GM21528 (cell line): ENCODE data around the gene CELSR3.

Experiments used
- ATAC-seq: cut with Tn5 transposase; IDR thresholded peaks from one replicate; pipeline ENCODE4 v1.9.1; 2021; ENCODE audit warnings: mild to moderate bottlenecking, moderate library complexity; ENCODE audit not compliant: unreplicated experiment, low FRiP score

Gene CELSR3

GRCh38 chr3:48662753-48663488 lies at the start of gene CELSR3:
Gene CELSR3 (minus strand): TSS chr3:48662886. CDS start chr3:48662634, 252 bp downstream.
- no peak for ATAC-seq

DNA sequence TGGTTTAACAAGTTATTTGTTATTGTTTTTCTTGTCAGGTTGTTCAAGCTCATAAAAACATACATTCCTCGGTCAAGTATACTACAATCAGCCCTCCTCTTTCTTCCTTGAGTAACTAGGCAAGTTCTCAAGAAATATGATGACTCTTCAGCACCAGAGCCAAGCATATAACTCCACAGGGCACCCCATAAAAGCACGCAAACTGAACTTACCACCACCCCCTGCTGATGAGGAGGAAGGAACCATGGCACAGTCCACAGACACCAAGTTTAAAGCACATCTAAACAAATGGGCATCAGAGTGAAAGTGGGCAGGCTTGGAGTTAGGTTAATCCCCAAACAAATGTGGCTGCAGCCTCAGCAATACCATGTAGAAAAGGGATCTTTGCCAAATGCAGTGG lies 49.0 kb upstream of the CELSR3 start:
- no peak for ATAC-seq

GRCh38 chr3:48709051-48709461 lies 46.4 kb upstream of the CELSR3 start:
- no peak for ATAC-seq

GRCh38 chr3:48708481-48708889 lies 45.8 kb upstream of the CELSR3 start:
- ATAC-seq, result no peak

DNA sequence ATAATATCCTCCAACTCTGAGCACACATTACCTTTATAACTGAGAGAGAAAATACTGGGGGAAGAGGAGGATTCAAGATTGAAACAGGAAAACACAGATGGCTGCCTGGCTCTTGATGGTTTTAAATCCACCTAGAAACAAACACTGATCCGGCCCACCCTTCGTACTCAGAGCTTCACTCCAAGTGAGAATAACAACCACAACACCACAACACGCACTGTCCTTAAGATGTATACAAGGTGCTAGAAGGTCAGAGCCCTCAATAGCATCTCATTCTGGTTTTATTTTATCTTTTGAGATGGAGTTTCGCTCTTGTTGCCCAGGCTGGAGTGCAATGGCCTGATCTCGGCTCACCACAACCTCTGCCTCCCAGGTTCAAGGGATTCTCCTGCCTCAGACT lies 44.5 kb upstream of the CELSR3 start:
- ATAC-seq, result no peak

- ATAC-seq, result no peak
These were observed 39.7 kb upstream of the CELSR3 start for GRCh38 chr3:48702320-48702920.

- no peak for ATAC-seq
These were observed 38.2 kb upstream of the CELSR3 start for GRCh38 chr3:48700731-48701405.

- ATAC-seq, result no peak
These were observed 36.2 kb upstream of the CELSR3 start for GRCh38 chr3:48698891-48699290.

DNA sequence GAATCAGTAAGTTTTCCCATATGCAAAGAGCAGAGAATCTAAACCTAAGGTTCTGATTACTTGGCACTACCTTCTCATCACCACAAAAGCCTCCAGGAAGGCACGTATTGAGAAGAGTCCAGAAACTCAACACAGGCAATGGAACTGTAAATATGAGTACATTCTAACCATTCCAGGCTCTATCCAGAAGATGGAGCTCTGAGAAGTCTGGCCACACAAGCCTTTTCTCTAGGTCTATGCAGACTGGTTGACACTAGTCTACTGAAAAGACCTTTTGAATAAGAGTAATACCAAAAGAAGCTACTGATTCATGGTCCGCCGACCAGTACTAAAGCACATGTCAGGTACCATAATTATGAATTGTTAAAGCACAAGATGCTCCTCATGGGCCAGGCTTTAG lies 35.3 kb upstream of the CELSR3 start:
- no peak for ATAC-seq

DNA sequence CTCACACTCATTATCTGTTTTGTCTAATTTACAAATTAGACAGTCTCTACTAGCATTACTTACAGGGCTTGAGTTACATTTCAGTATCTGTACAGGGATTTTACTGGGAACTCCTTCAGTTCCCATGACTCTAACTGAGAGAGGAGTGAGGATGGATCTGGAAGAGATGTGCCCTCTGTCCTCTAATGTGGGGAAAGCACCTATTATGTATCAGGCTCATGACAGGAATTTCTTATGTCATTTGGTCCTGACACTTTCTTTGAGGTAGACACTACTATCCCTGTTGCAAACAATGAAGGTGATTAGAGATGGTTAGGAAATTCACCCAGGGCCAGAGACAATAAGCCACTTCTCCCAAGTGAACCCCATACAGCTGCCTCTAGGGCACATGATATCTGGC lies 33.9 kb upstream of the CELSR3 start:
- ATAC-seq, result no peak

DNA sequence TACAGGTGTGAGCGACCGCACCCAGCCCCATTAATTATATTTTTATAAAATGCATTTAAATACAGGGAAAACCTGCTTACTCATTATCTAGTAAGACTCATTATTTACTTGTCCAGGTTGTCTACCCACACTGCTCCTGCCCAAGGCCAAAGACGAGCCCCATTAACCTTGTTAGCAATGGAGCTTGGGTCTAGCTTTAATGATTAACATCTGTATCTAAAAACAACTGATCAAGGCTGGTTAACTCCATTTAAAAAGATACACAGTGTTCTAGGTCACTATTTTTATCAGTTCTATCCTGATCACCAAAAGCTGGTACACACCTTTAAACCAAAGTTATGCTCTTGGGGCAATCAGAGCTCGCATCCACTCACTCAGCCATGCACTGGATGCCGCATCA lies 33.5 kb upstream of the CELSR3 start:
- no peak for ATAC-seq

GRCh38 chr3:48695393-48695753 lies 32.7 kb upstream of the CELSR3 start:
- no peak for ATAC-seq

DNA sequence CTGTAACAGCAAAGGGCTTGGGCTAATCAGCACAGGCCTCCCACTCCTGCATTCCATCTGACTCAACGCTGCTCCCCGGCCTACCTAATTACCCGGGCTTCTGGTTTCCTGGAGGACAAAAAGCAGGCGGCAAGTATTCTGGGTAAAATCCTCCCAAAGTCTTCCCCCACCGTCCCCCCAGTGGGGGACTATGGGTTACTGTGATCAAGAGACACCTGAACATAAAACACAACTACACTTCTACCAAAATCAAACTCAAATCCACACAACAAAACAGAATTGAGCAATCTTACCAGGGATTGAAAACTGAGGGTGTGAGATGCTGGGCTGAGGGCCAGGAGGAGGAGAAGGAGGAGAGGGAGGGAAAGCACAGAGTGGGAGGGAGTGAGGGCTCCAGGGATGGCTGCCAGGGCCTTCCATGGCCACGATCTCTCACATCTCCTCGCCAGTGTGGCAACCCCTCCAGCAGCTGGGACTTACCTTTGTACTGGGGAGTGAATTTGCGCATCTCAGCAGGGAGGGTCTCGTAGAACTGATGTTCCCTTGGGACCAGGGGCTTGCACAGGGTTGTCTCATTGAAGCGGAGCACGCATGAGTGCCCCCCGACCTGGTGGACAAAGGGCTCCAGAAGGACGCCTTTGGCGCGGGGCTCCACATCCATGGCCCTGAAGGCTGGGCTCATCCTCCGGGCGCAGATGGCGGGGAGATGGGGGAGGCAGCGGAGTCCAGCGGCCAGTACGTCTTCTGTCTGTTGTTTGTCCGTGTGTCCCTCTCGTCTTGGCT lies 32.1 kb upstream of the CELSR3 start:
- ATAC-seq, result no peak

DNA sequence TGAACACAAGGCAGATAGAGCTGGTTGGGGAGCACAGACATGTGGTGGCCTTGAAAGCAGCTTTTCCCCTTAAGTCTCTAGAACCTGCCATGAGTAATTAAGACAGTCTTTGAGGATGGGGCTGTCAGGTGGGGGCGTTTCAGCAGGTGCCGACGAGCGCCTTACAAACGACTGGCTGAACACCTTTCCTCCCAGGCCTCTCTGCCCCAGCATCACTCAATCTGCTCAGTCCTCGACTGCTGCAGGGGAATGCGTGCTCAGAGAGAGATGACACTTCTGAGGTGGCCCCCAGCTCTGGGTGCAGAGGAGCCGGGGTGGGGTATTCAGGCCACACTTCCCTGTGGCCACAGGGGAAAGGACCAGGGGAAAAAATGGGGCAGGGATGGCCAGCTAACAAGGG lies 31.1 kb upstream of the CELSR3 start:
- ATAC-seq, result no peak

DNA sequence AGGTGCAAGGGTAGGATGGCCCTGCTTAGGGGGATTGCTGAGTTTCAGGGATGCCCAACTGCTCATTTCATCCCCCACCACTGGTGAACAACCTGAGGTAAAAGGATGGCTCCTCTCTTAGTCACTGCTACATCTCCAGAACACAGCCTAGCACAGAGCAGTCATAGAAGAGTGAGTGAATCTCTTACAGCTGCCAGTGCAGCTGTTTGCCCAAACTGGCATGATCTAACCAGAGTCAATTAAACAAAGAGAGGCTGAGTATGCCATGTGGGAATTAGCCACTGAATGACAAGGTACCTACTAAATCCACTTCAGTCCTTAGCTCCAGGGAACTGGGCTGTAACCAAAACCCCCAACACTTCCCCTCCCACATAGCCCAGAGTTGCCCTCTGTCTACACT lies 29.9 kb upstream of the CELSR3 start:
- no peak for ATAC-seq

DNA sequence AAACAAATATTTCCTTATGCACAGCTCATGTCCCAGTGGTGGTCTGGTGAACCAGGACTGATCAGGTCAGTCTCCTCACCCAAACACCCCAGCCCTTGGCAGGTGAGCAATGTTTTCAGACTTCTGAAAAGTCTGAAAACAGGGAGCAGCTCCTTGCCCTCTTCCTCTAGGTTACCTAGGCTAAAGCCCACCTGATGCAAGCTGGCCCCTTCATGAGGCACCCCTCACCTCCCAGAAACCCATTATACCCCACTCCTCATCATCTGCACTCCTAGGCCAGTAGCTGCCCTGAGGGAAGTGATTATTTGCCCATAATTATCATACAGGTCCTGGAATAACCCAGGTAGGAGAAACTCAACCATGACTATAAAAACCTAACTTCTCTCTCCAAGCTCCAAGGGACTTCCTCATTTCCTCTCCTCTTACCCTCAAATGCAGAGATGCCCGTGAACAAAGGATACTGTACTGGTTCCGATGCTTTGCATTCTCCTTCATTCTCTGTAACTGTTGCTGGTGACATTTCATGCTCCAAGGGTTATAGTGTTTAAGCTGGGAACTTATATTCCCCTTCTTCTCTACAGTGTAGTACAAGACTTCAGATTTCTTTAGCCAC lies 28.3 kb upstream of the CELSR3 start:
- ATAC-seq, result no peak

DNA sequence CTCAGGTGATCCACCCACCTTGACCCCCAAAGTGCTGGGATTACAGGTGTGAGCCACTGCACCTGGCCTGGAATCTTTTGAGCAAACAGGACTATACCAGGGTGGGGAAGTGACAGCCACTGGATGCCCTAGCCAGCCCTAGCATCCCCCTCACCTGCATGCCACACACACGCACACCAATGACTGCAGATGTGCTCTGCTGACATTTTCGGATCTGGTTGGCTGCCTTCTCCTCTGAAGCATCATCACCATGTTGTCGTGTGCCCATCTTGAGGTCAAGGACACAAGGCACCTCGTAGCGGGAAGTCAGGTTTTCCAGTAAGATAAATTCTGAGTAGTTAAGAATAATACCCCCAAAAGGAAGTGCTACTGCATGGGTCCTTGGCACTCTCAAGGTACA lies 26.7 kb upstream of the CELSR3 start:
- no peak for ATAC-seq

DNA sequence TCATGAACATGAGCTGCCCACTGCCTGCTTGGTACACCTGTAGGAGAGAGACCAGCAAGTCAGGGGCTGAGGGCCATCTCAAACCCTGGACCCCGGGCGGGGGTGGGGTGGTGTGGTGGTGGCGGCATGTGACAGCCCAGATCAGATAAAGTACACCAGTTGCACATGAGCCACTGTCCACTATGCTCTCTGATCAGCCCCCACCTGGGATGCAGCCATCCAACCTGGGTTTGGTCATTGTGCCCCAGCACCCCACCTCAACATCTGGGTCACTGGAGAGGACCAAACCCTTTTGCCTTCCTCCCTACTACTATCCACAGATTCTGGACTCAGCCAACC lies 26.0 kb upstream of the CELSR3 start:
- ATAC-seq, result no peak

DNA sequence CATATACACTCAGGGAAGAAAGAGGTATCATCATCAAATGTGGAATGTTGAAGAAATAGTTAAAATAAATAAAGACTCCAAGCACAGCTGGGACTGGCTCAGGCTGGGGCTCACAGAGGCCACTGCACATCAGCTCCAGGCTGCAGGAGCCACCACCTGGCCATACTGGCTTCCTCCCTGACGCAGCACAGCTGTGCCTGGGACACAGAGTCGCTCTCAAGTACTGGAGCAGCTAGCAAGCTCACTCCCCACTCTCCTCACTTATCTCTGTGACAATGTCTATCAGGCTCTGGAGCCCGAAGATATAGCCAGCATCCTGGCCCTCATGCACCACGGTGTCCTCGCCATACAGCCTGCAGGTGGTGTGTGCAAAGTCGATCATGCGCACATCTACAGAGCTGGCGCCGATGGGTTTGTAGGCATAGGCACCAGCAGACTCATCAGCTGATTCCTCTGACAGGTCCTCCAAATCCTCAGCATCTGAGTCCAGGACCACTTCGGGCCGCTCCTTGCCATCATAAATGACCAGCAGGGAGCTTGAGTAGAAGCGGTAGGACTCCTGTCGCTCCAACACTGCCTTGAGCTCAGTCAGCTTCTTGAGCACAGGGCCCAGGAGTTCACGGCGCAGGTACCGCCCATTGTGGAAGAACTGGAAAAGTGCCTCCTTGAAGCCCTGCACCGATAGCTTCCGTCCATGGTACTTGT lies 25.5 kb upstream of the CELSR3 start:
- no peak for ATAC-seq

DNA sequence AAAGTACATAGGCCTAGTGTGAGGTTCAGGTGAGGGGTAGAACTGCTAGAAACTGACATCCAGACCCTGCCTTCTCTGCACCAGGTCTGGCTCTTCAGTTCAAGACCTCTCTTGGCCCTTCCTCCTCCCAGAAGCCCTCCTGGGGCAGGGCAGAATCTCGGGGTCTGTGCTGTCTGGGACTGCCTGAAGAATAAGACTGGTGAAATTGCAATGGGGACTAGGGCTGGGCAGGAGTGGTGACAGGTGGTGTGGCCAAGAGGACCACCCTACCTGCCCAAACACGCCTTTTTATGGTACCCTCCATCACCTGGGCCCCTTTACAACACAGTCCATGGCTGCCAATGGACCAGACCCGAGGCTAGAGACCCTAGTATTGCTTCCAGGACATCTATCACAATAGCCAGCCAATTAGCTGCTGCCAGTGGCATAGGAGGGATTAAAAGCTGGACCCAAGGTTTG lies 24.6 kb upstream of the CELSR3 start:
- ATAC-seq, result no peak
